SIG-M5 (cell line): ENCODE measurements around the gene TMEM151B.
"Not testable (repeated sequence)": the region's sequence is repeated elsewhere in the genome, so short reads cannot be mapped to it uniquely, and the experiment has no call there.

Source experiments
- DNase-seq: peaks from one replicate; lab custom pipeline; 2025; lab: John Stamatoyannopoulos, UW

Gene TMEM151B

DNA sequence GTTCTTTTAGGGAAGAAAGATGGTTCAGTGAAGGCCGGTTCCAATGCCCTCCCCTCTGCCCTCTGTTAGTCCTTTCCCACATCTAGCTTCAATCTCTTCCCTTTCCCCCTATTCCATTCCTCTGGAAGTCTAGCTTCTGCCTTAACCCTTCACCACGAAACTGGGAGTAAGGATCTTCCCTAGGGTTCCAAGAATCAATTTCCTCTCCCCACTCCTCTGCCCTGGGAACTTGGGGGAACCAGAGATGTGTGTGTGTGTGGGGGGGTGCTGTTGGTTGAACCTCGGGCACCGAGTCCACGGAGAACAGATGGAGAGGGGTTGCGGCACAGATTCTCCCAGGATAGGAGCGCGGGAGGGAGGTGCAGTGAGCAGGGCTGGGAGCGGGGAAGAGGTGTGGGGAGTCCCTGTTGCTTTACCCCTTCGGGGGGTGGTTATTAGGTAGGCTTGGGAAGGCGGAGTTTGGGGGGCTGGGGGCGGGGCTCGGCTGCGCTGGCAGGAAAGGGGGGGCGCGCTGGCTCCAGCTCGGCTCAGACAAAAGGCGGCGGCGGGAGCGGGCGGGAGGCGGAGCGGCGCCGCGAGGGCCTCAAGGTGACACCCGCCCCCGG is at the start of gene TMEM151B:
TSS of gene TMEM151B (plus strand) at position 530 of the 605 bp plus-strand sequence. CDS start 293 bp downstream, outside the sequence.
- DNase-seq: no peak

GRCh38 chr6:44220913-44221290 is 49.3 kb upstream of the TMEM151B start:
- no peak for DNase-seq

DNA sequence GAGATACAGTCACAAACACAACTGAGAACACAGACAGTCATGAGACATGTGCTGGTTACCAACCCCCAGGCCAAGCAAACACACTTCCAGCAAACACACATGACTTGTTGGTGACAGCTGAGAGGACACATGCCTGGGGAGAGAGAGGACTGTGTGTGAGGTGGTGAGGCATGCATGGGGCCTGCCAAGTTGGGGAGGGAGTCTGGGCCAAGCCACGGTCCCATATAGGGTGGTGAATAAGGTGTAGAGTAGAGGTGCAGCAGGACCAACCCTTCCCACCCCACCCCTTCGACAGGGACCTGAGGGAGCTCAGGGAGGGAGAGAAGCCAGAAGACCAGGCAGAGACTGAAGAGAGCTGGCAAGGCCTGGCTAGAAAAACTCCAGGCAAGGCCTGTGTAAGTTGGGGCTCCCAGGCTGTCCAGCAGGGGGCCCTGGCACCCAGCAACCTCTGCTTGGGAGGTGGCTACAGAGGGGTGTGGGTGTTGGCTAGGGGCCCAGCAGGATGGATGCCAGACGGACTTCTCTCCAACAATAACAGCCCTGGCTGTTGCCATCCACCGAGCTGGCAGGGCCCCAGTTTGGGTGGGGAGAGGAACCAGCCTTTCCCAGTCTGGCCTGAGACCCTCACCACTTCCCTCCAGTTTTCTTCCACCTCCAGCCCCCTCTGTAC is 48.8 kb upstream of the TMEM151B start:
- DNase-seq: peak; percentile 8

DNA sequence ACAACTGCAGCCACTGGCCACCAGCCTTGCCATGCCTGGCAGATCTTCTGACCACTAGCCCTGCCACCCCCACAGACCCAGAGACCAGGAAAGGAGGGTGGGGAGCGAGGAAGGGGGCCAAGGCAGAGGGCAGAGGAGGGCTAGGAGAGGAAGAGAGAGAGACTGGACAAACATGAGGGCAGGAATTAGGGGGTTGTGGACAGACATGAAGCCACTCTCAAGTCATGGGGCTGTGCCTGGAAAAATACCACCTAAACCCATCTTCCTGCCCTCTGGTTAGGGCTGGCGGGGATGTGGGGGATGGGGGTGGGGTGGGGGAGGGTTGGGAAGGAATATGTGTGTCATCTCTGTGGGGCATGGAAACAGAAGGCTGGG is 48.3 kb upstream of the TMEM151B start:
- DNase-seq: no peak

GRCh38 chr6:44222486-44223318 is 47.5 kb upstream of the TMEM151B start:
- no peak for DNase-seq

- no peak for DNase-seq
Measured at GRCh38 chr6:44223319-44224028, 46.8 kb upstream of the TMEM151B start, which contains the start of gene SLC29A1. Gene SLC29A1, plus strand, starts transcription at chr6:44223595. Its CDS starts 3,719 bp downstream, at chr6:44227314.

GRCh38 chr6:44224029-44224964 is 46.0 kb upstream of the TMEM151B start:
- DNase-seq: no peak

GRCh38 chr6:44224965-44225305 is 45.3 kb upstream of the TMEM151B start:
- no peak for DNase-seq

- no peak for DNase-seq
Measured at GRCh38 chr6:44225579-44226325, 44.5 kb upstream of the TMEM151B start.

DNA sequence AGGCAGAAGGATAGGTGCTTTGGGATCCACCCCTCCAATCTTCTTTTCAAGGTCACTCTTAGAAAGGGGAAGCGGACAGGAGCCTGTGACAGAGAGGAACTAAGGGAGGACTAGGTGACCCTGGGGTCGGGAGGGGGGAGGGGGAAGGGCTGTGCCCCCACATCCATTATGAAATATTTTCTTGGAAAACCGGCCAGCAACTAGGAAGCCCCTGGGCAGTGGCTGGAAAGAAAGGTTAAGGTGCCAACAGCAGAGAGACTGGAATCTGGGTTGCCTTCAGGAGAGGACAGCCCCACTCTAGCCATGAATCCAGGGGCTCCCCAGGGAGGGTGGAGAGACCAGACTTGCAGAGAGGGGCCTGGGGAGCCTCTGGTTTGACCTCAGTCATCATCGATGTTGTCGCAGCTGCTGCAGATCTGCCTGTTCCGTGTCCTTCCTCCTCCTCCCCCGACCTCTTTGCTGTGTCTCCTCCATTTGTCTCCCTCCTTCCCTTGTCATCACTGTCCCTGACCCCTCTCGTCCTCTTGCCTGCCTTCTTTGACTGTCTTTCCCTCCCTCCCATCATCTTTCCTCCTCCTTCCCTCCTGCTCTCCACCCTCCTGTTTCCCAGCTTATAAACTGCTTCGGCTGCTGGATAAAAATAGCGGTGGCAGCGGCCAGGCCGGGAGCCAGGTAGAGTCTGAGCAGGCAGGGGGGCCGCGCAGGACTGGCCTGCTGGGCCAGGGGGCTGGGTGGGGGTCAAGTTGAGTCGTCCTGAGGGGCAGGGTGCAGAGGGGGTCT is 43.7 kb upstream of the TMEM151B start:
- DNase-seq: no peak

DNA sequence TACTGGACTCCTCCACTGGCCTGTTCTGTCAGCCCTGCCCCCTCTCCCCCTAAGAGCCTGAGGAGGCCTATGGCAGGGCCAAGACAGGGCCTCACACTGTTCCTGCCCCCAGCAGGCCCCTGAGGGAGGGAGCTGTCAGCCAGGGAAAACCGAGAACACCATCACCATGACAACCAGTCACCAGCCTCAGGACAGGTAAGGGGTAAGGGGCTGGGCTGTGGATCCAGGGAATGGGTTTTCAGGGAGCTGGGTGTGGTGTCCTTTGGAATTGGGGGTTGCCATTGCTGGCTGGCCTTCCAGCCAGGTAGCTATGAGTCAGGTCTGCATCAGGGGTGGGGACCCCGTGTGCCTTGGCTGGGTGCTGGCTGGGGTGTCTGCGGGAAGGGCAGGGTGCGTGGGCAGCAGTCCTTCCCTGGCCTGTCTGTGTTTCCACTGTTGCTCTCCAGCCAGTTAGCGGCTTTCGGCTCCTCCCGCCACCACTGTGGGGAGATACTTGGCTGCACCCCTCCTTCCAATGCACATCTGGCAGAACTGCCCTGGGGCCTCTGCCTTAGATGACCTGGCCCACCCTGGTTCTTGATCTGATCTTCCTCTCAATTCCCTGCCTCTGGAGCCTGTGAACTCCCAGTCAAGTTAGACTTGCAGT is 43.0 kb upstream of the TMEM151B start:
- no peak for DNase-seq

DNA sequence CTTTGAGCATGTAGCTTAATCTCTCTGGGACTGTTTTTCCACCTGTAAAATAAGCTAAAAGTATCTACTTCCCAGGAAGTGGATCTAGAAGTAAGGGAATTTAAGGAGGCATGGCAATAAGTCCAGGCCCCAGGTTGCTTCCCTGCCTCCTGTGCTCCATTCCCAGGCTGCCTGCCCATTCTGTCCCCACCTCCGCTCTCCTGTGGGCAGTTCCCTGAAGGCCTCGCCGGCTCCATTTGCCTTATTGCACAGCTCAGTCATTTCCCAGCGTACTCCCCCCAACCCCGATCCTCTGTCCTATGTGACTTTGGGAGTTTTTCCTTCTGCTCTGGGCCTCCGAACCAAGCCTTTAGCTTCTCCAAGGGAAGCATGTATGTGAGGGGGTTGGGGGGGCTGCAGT is 42.2 kb upstream of the TMEM151B start:
- DNase-seq: no peak

GRCh38 chr6:44228433-44228832 is 41.8 kb upstream of the TMEM151B start:
- DNase-seq: no peak

GRCh38 chr6:44228836-44229235 is 41.4 kb upstream of the TMEM151B start:
- no peak for DNase-seq

DNA sequence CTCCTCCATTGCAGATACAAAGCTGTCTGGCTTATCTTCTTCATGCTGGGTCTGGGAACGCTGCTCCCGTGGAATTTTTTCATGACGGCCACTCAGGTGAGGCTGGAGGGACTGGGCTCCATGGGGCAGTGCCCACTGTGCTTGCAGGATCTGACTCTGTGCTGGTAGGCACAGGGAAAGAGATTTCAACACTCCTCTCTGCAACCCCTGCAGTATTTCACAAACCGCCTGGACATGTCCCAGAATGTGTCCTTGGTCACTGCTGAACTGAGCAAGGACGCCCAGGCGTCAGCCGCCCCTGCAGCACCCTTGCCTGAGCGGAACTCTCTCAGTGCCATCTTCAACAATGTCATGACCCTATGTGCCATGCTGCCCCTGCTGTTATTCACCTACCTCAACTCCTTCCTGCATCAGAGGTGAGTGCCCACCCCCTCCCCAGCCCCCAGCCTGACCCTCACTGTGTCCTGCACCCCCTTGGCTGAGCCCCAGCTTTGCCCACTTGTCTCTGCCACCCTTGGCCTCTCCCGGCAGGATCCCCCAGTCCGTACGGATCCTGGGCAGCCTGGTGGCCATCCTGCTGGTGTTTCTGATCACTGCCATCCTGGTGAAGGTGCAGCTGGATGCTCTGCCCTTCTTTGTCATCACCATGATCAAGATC is 40.7 kb upstream of the TMEM151B start:
- no peak for DNase-seq

DNA sequence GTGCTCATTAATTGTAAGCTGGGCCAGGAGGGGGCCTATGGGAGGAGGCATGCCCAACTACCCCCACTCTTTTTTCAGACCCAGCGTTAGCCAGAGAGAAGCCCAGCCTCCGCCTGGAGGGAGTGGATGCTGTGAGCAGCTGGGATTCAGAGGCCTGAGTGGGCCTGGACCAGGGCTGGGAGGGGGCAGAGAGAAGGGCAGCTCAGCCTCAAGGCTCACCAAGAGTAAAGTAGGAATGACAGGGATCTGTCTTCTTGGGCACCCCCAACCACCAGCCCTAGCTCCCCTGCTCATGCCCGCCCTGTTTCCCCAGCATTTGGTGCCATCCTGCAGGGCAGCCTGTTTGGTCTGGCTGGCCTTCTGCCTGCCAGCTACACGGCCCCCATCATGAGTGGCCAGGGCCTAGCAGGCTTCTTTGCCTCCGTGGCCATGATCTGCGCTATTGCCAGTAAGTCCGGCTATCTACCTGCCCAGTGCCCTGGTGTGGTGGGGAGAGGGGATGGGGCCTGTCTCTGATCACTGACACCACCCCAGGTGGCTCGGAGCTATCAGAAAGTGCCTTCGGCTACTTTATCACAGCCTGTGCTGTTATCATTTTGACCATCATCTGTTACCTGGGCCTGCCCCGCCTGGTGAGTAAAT is 40.1 kb upstream of the TMEM151B start:
- DNase-seq: no peak

DNA sequence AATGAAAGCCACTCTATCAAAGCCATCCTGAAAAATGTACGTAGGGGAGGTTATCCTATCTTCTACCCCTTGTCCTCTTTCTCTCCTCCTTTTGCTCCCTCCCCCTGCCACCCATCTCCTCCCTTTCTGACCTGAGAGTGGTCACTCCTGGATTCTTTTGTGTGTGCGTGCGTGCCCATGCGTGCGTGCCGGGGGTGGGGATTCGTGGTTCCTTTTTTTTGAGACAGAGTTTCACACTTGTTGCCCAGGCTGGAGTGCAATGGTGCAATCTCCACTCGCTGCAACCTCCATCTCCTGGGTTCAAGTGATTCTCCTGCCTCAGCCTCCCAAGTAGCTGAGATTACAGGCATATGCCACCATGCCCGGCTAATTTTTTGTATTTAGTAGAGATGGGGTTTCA is 38.8 kb upstream of the TMEM151B start:
- DNase-seq: not testable (repeated sequence)
